SU-DHL-6 (cell line): ENCODE results near the gene VTCN1.

Experiments
- H2AFZ ChIP-seq: fragments of 200-600 bp; sonication (generic); 2 replicates; pipeline ENCODE4 v1.6.1; 2014; ENCODE audit warnings: low read depth, mild to moderate bottlenecking, moderate library complexity, mixed read lengths, antibody characterized with exemption, low read length; ENCODE audit not compliant: severe bottlenecking
- H3F3A ChIP-seq: fragments of 200-600 bp; shearing (Covaris generic); 2 replicates; pipeline ENCODE4 v1.6.0; 2016; ENCODE audit warnings: antibody characterized with exemption, mild to moderate bottlenecking; ENCODE audit not compliant: insufficient read depth
- H3K27ac ChIP-seq: fragments of 200-600 bp; sonication (generic); 2 replicates; pipeline ENCODE4 v1.5.1; 2016; ENCODE audit warnings: low read depth, mild to moderate bottlenecking, low read length, moderate library complexity, mixed read lengths
- H3K27me3 ChIP-seq: fragments of 200-600 bp; sonication (generic), shearing (Covaris generic); 2 replicates; pipeline ENCODE4 v1.6.0; 2014; ENCODE audit warnings: mild to moderate bottlenecking, low read length
- H3K36me3 ChIP-seq: fragments of 200-600 bp; sonication (generic); 2 replicates; pipeline ENCODE4 v1.6.1; 2014; ENCODE audit warnings: mild to moderate bottlenecking, low read length, mixed read lengths
- H3K4me2 ChIP-seq: fragments of 300-600, 200-600 bp; shearing (Covaris generic), sonication (generic); 2 replicates; pipeline ENCODE4 v1.6.0; 2014; ENCODE audit warnings: low read length, low read depth, mild to moderate bottlenecking; ENCODE audit not compliant: poor library complexity, severe bottlenecking
- H3K4me3 ChIP-seq: fragments of 200-600 bp; sonication (generic); 2 replicates; pipeline ENCODE4 v1.5.1; 2014; ENCODE audit warnings: antibody characterized with exemption, low read length, mild to moderate bottlenecking, mixed read lengths; ENCODE audit not compliant: insufficient read depth, poor library complexity, severe bottlenecking
- H3K79me2 ChIP-seq: fragments of 200-600 bp; sonication (generic); 2 replicates; pipeline ENCODE4 v1.6.1; 2014; ENCODE audit warnings: mild to moderate bottlenecking, low read length, moderate library complexity; ENCODE audit not compliant: insufficient read depth
- H3K9ac ChIP-seq: fragments of 200-600 bp; sonication (generic); 2 replicates; pipeline ENCODE4 v1.7.0; 2014; ENCODE audit warnings: mild to moderate bottlenecking, low read length
- H3K9me2 ChIP-seq: fragments of 200-600 bp; sonication (generic); replicated peaks from 2 replicates; pipeline ENCODE4 v1.6.1; 2014; ENCODE audit warnings: low read length; ENCODE audit not compliant: insufficient read depth
- H3K9me3 ChIP-seq: fragments of 200-600 bp; sonication (generic); 2 replicates; pipeline ENCODE4 v1.6.1; 2014; ENCODE audit warnings: low read length, mixed read lengths; ENCODE audit not compliant: insufficient read depth
- H4K20me1 ChIP-seq: fragments of 200-600 bp; sonication (generic); 2 replicates; pipeline ENCODE4 v1.6.1; 2014; ENCODE audit warnings: low read depth, mild to moderate bottlenecking, antibody characterized with exemption, low read length, moderate library complexity, mixed read lengths
- EZH2phosphoT487 ChIP-seq: fragments of 200-600 bp; sonication (generic), shearing (Covaris generic); conservative IDR thresholded peaks from 2 replicates; pipeline ENCODE4 v1.6.1; 2018; ENCODE audit warnings: mild to moderate bottlenecking, antibody characterized with exemption, low read length, moderate library complexity, mixed read lengths
- TF ChIP-seq, protein P1 (sequence below): fragments of 200-600 bp; sonication (generic); IDR thresholded peaks from one replicate; pipeline ENCODE4 v1.5.1; 2017; ENCODE audit warnings: antibody characterized with exemption, mild to moderate bottlenecking, low read length, moderate library complexity; ENCODE audit not compliant: insufficient read depth, poor library complexity, severe bottlenecking

VTCN1 gene

DNA sequence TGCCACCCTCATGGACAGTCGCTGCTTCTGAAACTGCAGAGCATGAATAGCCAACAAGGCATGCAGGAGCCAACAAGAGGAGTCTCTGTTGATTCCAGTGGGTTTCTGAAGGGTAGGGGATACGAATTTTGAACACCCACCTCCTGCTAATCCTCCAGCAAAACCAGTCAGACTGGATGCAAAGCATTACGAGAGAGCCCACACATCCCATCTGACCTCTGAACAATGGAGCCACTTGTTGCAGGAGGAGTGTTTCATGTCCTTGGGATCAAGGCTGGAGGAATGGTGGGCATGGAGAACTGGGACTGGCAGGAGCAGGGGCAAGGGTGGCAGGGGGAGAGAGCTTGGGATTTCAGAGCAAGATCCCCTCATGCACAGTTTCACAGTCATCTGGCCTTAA is 1.6 kb downstream of the VTCN1 start:
- Histone ChIP-seq H3K27ac (no peak overlapping the region), H3K79me2 (no peaks in the 10 kb centered on the region), H3K9me2 (no peaks in the 10 kb centered on the region), H3K4me2 (no peak overlapping the region), H4K20me1 (no peaks in the 10 kb centered on the region), H3K36me3 (no peaks in the 10 kb centered on the region), H2AFZ (no peak overlapping the region), H3K27me3 (no peaks in the 10 kb centered on the region), H3F3A (no peaks in the 10 kb centered on the region), H3K9me3 (no peaks in the 10 kb centered on the region), H3K9ac (no peak overlapping the region), H3K4me3 (no peak overlapping the region)
- no peak for TF ChIP-seq EZH2phosphoT487
- TF ChIP-seq, protein P1, sequence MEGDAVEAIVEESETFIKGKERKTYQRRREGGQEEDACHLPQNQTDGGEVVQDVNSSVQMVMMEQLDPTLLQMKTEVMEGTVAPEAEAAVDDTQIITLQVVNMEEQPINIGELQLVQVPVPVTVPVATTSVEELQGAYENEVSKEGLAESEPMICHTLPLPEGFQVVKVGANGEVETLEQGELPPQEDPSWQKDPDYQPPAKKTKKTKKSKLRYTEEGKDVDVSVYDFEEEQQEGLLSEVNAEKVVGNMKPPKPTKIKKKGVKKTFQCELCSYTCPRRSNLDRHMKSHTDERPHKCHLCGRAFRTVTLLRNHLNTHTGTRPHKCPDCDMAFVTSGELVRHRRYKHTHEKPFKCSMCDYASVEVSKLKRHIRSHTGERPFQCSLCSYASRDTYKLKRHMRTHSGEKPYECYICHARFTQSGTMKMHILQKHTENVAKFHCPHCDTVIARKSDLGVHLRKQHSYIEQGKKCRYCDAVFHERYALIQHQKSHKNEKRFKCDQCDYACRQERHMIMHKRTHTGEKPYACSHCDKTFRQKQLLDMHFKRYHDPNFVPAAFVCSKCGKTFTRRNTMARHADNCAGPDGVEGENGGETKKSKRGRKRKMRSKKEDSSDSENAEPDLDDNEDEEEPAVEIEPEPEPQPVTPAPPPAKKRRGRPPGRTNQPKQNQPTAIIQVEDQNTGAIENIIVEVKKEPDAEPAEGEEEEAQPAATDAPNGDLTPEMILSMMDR: no peak

DNA sequence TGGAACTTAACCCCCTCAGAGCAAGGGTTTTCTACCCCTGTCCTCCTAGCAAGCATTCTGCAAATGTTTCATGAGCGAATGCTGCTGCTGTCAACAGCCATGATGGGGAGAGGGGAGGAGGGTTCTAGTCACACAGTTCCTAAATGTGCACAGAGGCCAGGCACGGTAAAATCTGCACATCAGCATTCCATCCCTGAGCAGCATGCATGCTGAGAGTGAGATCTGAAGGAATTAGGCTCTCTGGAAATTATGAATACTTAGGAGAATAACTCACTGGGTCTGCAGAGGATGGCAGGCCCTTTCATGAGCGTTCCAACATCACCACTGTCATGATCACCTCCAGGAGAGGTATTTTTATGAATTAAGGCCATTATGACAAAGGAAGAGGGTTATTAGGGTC is 2.1 kb downstream of the VTCN1 start:
- H3K9me3 ChIP-seq: no peaks in the 10 kb centered on the region
- no peak overlapping the region for H3K4me2 ChIP-seq
- H3K36me3 ChIP-seq: no peaks in the 10 kb centered on the region

DNA sequence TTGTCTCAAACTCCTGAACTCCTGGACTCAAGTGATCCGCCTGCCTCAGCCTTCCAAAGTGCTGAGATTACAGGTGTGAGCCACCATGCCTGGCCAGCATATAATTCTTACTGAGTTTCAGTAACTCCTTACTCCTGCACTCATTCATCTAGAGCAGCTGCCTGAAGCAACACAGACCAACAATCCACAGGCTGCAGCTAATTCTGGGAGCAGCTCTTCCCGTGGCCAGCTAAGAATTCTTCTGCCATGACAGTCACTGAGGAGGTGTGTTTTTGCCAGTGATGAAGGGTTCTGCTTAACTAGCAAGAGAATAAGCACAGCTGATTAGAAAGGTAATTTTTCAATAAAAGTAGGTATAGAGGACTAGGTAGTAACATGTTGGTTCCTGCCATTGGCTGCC is 5.4 kb downstream of the VTCN1 start:
- TF ChIP-seq EZH2phosphoT487: no peak
- TF ChIP-seq, protein P1: no peak
- Histone ChIP-seq H3K27ac (no peak overlapping the region), H2AFZ (no peak overlapping the region), H3K9me2 (no peaks in the 10 kb centered on the region), H4K20me1 (no peaks in the 10 kb centered on the region), H3K4me3 (no peak overlapping the region), H3K9me3 (no peaks in the 10 kb centered on the region), H3K27me3 (no peaks in the 10 kb centered on the region), H3K79me2 (no peaks in the 10 kb centered on the region), H3F3A (no peaks in the 10 kb centered on the region), H3K9ac (no peak overlapping the region), H3K36me3 (no peaks in the 10 kb centered on the region), H3K4me2 (no peak overlapping the region)

More for the DNA sequence above, 2.1 kb downstream of the VTCN1 start:
- no peaks in the 10 kb centered on the region for H3F3A ChIP-seq
- H3K4me3 ChIP-seq: no peak overlapping the region
- H3K27me3 ChIP-seq: no peaks in the 10 kb centered on the region
- no peaks in the 10 kb centered on the region for H4K20me1 ChIP-seq
- no peak for TF ChIP-seq EZH2phosphoT487
- TF ChIP-seq, protein P1: no peak
- no peak overlapping the region for H2AFZ ChIP-seq
- no peaks in the 10 kb centered on the region for H3K79me2 ChIP-seq
- H3K9ac ChIP-seq: no peak overlapping the region
- H3K9me2 ChIP-seq: no peaks in the 10 kb centered on the region
- no peak overlapping the region for H3K27ac ChIP-seq
